Measurements from ENCODE around the gene HNRNPDL.
"Not testable (repeated sequence)": the region's sequence is repeated elsewhere in the genome, so short reads cannot be mapped to it uniquely, and the experiment has no call there.

The HNRNPDL gene

DNA sequence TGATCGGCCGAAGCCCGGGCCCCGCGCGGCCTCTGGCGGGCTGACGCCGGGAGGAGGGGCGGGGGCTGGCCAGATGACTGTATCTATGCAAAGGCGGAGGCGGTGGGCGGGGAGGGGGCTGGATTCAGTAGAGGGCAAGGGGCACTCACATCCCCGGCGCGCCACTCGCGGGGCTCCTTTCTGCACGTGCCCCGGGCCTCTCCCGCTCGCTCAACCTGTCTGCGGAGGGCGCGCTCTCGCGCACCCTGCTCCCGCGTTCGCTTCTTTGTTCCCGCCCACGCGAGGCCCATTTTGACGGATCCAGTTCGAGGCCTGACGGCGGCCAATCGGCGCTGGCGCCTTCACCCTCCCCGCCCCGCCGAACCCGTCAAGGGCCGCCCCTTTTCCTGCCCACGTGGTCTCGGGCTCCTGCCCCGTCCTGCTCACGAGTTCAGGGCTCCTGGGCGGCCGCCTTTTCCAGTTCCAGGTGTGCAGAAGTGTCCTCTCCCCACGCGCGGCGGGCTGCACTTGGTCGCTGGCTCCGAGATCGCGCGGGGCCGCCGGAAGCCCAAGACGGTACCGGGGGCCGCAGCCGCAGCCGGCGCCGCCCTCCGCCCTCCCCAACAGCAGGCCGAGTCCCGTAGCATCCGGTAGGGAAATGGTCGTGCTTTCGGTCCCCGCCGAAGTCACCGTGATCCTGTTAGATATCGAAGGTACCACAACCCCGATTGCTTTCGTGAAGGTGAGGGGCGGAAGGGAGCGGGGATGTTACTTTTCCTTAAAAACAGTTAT is at the start of gene HNRNPDL, which contains the start of gene ENOPH1:
Gene HNRNPDL, minus strand, starts transcription at position 270 of the 771 bp plus-strand sequence. CDS start 772 bp downstream, outside the sequence.
Gene ENOPH1, plus strand, starts transcription at position 398 of the 771 bp plus-strand sequence. Its CDS starts 240 bp downstream, at position 638.
- peak; percentile 100 for DNase-seq
- peak; percentile 79 for ATAC-seq

DNA sequence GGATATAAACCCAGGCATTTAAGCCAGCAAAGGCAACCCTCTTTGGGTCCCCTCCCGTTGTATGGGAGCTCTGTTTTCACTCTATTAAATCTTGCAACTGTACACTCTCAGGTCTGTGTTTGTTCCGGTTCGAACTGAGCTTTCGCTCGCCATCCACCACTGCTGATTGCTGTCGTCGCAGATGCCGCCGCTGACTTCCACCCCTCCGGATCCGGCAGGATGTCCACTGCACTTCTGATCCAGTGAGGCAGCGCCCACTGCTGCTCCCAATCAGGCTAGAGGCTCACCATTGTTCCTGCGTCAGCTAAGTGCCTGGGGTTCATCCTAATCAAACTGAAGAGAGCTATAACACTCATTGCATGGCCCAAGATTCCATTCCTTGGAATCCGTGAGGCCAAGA is 49.3 kb upstream of the HNRNPDL start:
- no peak for ATAC-seq
- DNase-seq = no peak

DNA sequence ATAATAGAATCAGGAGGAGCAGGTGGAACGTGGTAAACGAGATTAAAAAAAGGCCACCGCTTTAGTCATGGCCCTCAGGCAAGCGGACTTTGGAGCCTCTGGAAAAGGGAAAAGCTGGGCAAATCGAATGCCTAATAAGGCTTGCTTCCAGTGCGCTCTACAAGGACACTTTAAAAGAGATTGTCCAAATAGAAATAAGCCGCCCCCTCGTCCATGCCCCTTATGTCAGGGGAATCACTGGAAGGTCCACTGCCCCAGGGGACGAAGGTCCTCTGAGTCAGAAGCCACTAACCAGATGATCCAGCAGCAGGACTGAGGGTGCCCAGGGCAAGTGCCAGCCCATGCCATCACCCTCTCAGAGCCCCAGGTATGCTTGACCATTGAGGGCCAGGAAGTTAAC is 47.2 kb upstream of the HNRNPDL start:
- not testable (repeated sequence) for ATAC-seq, DNase-seq

DNA sequence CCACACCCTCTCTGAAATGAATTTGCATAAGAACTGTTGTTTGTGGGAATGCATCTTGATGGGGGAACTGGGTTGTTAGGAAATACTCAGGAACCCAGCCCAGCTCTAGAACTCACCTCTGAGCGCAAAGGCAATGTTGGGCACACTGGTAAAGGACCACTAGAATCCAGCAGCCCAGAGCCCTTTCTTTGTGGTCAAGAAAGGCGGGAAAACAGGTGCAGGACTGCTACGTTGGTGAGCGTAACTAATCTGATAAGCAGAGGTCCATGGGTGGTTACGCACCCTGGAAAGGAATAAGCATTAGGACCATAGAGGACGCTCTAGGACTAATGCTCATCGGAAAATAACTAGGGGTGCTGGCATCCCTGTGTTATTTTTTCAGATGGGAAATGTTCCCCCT is 45.7 kb upstream of the HNRNPDL start:
- not testable (repeated sequence) for ATAC-seq, DNase-seq

DNA sequence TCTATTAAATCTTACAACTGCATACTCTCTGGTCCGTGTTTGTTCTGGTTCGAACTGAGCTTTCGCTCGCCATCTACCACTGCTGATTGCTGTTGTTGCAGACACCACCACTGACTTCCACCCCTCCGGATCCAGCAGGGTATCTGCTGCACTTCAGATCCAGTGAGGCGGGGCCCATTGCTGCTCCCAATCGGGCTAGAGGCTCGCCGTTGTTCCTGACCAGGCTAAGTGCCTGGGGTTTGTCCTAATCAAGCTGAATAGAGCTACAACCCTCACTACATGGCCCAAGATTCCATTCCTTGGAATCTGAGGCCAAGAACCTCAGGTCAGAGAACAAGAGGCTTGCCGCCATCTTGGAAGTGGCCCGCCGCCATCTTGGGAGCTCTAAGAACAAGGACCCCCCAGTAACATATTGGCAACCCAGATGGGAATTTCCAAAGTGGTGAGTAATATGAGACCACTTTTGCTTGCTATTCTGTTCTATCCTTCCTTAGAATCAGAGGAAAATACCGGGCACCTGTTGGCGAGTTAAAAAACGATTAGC is 43.4 kb upstream of the HNRNPDL start:
- no peak for ATAC-seq
- no peak for DNase-seq

DNA sequence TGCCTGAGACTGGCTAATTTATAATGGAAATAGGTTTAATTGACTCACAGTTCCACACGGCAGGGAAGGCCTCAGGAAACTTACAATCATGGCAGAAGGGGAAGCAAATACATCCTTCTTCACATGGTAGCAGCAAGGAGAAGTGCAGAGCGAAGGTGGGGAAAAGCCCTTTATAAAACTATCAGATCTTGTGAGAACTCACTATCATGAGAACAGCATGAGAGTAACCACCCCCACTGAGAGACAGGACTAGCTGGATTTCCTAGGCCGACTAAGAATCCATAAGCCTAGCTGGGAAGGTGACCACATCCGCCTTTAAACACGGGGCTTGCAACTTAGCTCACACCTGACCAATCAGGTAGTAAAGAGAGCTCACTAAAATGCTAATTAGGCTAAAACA is 42.8 kb upstream of the HNRNPDL start:
- peak; percentile 9 for ATAC-seq
- DNase-seq = not testable (repeated sequence)

DNA sequence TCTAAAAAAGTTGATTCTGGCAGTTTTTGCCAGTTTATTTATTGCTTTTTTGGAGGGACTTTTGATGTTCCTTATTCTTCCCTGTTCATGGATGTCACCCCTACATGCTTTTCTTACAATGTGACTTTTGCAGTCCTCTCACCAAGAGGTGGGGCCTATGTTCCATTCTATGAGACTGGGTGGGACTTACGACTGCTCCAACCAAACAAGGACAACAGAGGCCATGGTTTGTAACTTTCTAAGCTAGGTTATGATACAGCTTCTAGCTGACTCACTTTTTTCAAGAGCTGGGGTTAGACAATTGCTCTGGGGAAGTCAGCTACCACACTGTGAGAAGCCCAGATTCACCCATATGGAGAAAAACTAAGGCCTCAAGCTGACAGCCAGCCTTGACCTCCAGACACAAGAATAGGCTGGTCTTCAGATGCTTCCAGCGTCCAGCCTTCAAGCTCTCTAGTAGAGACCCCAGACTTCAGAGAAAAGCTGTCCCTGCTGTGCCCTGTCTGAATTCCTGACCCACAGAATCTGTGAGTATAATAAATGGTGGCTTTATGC is 39.6 kb upstream of the HNRNPDL start:
- ATAC-seq (peak; percentile 23), DNase-seq (no peak)

DNA sequence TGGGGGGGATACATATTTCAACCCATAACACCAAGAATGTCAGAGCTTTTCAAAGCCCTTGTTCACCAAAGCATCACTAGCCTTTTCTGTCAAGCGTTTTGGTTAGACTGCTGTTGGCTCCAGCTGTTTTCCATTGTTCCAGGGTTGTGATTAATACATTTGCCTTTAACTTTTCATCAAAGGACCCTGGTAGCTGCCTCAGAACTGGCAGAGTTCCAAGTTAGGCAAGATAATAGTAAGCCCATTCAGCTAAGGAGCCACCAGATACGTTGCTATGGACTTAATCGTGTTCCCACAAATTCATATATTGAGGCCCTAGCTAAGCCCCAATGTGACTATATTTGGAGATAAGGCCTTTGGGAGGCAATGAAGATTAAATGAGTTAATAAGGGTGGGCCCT is 37.2 kb upstream of the HNRNPDL start:
- DNase-seq = no peak

DNA sequence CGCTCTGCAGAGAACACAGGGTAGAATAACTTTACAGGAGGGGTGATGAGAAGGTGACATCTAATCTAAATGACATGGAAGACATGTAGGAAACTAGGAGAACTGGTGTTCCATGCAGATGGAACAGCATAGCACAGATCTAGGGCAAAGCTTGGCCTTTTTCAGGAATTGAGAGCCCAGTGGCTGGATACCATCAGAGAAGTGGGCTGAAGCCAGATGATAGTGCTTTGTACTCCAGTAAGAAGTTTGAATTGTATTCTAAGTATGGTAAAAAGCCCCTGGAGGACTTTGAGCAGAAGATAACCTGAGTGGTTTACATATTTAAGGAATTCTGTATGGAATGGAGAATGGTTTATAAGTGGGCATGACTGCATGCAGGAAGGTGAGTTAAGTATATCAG is 33.0 kb upstream of the HNRNPDL start:
- DNase-seq (no peak), ATAC-seq (no peak)

More for the DNA sequence above, 37.2 kb upstream of the HNRNPDL start:
- no peak for ATAC-seq

DNA sequence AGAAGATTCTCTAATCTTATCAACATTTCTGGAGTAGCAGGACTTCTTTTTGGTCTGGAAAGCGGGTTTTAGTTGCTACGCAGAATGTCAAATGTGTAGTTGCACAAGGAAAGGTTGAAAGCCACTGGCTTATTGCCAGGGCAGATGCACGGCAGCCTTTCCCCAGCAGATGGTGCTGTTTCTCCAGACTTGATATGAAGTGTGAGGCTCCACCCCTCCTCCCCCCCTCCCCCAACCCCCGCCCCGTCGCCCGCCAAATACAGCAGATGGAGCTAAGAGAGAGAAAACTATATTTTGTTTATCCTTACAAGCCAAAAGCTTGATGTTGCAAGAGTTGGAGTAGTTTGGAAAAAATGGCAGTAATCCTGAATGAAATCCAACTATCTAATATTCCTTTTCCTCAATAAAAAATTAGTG is 32.2 kb upstream of the HNRNPDL start:
- ATAC-seq (peak; percentile 85), DNase-seq (peak; percentile 88)

DNA sequence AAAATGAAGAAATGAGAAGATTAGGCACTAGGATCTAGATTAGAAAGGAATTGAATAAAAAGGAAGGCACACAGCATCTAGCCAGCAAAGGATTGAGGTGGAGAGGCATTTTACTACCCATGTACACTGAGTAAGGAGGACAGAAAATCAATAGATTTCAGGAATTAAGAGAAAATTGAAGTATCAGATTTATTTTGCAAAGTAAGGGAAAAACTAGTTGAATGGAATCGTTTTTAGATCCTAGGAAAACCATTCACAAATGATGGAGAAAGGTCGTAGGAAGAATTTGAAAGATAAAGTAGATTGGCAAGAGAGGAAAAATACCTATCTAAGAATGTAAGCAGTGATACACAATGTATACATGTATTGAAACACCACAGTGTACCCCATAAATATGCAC is 31.4 kb upstream of the HNRNPDL start:
- ATAC-seq = no peak
- no peak for DNase-seq

DNA sequence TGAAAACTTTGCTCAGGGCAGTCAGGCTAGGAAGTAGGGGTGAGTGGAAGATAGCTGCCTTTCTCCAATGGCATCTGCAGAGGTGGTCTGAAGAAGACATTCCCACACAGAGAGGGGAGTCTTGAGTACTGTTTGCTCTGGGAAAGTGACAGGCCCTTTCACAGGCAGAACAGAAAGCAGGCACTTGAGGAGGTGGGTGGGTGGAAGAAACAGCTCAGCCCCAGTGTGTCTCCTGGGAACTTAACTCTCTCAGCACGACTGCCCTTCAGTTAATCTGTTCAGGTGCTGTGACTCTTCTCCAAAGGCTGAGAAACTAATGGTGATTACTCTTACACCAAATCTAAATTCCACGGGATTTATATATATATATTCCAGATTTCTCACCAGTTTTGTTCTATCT is 28.5 kb upstream of the HNRNPDL start:
- ATAC-seq (no peak), DNase-seq (no peak)

DNA sequence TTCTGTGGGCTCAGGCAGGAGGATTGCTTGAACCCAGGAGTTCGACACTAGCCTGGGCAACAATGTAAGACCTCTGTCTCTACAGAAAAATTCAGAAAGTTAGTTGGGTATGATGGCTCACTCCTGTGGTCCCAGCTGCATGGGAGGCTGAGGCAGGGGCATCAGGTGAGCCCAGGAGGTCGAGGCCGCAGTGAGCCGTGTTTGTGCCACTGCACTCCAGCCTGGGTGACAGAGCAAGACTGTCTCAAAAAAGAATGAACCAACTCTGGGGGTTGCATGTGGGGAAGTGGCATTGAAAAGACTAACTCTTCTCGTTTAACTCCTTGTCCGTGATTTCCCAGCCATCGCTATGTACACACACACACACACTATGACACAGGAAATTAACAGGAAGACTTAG is 27.0 kb upstream of the HNRNPDL start:
- ATAC-seq (no peak), DNase-seq (no peak)

DNA sequence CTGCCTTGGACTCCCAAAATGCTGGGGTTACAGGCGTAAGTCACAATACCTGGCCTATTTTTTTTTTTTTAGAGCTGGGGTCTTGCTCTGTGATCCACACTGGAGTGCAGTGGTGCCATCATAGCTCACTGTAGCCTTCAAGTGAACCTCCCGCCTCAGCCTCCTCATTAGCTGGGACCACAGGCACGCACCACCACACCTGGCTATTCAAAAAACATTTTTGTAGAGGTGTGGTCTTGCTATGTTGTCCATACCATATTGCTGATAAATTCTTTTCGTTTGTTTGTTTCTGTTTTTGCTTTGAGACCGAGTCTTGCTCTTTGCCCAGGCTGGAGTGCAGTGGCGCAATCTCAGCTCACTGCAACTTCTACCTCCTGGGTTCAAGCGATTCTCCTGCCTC is 21.8 kb upstream of the HNRNPDL start:
- DNase-seq (no peak), ATAC-seq (no peak)

DNA sequence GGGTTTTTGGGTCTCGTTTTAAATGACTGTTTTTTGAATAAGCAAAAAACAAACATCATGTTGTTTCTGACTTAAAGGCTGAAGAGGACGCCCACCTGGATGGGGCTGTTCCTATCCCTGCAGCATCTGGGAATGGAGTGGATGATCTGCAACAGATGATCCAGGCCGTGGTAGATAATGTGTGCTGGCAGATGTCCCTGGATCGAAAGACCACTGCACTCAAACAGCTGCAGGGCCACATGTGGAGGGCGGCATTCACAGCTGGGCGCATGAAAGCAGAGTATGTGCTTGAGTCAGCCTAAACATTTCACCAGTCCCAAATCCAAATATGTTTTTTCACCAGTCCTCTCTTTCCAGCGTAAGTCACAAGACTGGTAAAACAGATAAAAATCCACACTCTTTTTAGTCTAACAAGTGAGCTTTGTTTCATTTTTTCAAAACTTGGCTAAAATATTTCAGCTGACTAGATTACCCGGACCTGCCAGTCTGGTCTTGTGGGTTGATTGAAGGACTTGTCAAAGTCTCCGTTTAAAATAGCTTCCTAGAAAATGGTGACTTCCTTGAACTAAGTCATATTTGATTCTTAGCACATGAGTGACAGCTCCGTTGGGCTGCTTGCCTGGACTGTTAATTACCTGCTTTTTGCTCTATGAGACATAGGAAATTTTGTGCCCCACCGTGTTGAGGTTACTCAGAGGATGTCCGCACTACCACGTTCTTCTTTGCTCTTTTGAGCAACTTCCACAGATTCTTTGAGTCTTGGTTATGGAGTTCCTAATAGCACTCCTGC is 20.9 kb upstream of the HNRNPDL start:
- no peak for ATAC-seq

DNA sequence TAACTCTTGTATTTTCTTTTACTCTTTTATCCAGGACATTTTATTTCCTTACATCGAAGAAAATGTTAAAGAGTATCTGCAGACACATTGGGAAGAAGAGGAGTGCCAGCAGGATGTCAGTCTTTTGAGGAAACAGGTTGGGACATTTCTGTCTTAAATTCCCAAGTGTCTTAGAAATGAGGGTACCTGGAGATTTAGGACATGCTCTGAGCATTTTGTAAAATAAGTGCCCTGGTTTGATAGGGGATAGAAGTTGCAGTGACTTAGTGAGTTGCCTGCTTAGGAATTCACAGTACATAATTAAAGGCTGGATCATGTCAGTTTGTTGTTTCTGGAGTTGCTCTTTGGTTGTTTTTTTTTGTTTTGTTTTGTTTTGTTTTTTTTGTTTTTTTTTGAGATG is 17.6 kb upstream of the HNRNPDL start:
- no peak for ATAC-seq
- no peak for DNase-seq

More for the DNA sequence above, 20.9 kb upstream of the HNRNPDL start:
- no peak for DNase-seq

DNA sequence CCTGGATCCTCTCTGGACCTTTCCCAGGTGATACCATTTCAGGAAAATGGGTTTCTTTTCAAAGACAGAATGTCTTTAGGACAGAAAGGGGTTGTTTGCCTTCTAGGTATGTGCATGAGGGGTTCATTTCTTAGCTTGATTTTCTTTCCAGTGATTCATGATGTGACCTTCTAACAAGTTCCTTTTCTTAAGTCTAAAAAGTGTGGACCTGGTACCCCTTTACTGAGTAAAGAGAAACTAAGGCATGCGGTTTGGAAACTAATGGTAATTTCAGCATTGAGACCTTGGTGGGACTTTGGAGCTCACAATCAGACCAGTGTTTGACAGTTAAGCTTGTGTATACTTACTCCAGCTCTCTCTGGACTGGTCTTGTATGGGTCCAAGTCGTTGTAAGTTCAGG is 8.8 kb upstream of the HNRNPDL start:
- ATAC-seq (peak; percentile 82), DNase-seq (no peak)

DNA sequence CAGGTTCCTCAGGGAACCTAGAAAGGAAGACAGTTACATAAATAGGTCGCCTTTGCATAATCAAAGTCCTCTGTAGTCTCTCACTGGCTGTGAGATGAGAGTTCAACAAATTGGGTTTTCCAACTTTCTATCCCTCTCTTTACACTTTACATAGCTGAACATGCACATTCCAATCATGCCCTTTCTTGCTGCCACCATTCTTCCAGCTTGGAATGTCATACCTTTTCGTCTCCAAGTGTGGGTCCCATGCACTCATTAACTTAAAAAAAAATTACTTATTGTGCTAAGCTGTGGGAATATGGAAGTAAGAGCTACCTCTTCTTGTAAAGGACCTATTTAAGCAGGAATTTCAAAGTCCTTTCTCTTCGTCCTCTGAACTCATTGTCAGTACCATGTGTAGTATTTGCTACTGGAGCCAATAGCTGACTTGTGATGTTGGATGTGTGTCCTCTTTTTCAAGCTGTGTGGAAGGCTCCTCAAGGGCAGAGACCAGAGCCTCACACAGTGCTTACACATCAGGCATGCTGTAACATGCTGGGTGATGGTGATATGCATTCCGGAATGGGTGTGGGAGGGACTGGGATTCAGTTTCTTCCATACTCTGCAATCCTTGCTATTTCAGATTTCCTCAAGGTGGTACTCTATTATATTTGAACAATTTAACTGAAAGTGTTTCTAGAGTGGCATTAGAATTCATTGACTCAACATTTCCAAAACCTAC is 7.2 kb upstream of the HNRNPDL start:
- ATAC-seq (no peak), DNase-seq (no peak)

DNA sequence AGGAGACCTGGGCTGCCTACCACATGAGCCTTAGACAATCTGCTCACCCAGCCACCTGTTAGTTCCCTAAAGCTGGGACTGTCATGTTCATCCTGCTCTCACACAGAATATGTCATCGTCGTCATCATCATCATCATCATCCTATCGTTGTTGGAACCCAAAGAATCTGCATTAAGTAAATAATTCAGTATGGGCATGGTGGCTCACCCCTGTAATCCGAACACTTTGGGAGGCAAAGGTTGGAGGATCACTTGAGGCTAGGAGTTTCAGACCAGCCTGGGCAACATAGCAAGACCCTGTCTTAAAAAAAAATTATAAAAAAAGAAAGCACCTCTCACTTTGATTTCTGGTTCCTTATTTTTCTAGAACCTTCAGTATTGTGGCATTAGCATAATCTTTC is 6.5 kb upstream of the HNRNPDL start:
- no peak for ATAC-seq
- no peak for DNase-seq

DNA sequence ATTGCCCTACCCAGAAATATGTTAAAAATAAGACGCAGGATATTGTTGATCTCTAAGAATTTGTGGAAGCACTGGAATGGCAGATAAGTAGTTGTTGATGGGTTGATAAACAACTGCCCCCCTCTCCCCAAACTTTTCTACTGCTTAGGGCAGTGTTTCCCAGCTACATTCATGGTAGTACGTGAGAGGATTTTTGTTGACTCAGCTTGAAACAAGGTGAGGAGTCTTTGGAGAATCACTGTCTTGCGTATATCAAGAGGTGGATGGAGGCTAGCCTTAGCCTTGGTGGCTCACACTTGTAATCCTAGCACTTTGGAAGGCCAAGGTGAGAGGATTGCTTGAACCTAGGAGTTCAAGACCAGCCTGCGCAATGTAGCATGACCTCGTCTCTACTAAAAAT is 5.9 kb upstream of the HNRNPDL start:
- ATAC-seq (no peak), DNase-seq (no peak)

DNA sequence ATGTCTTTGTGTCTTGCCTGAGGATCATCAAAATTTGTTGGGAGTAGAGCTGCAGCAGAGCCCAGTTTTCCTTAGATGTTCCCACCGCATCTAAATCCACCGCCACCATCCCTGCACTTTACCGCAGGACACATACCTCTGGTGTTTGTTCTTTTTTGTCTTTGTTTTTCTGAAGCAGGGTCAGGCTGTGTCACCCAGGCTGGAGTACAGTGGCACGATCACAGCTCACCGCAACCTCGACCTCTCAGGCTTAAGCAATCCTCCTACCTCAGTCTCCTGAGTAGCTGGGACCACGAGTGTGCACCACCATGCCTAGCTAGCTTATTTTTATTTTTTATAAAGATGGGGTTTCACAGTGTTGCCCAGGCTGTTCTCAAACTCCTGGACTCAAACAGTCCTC is 4.7 kb upstream of the HNRNPDL start:
- DNase-seq (no peak), ATAC-seq (no peak)

DNA sequence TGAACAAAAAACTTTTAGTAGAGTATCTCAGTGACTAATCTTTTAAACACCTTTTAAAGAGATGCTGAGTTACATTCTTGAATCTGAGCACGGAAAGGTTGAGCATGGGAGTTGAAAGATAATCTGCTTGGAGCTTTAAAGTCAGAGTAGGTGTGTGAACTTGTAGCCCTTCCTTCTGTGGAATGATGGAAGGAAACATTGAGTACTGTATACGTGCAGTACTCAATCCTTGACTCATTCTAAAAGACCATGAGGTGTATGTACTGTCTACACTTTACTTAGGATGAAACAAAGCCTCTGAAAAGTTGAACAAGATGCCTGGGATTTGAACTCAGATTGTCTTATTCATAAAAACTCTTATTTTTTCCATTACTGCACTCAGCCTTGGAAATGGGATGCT is 3.5 kb upstream of the HNRNPDL start:
- DNase-seq (no peak), ATAC-seq (peak; percentile 47)

Data from stimulated activated naive CD8-positive, alpha-beta T cell treated with anti-CD3 and anti-CD28 coated beads, Interleukin-15, Interleukin-2, amounts not matched to agents 100 U/mL and 50 U/mL, for 24 hours (primary cell).